Neuron (in vitro differentiated cells): ENCODE data around the gene FAM222A.

ENCODE experiments used
- H2AFZ ChIP-seq: one replicate; pipeline ENCODE4 v1.6.1; 2013; ENCODE audit warnings: low read depth, mild to moderate bottlenecking, inconsistent platforms, low read length, moderate library complexity
- H3K27me3 ChIP-seq: one replicate; pipeline ENCODE4 v1.6.1; 2013; ENCODE audit warnings: low read length; ENCODE audit not compliant: insufficient read depth
- H3K36me3 ChIP-seq: one replicate; pipeline ENCODE4 v1.6.1; 2013; ENCODE audit warnings: low read length; ENCODE audit not compliant: insufficient read depth
- H3K4me1 ChIP-seq: one replicate; pipeline ENCODE4 v1.6.1; 2013; ENCODE audit warnings: low read length; ENCODE audit not compliant: insufficient read depth
- H3K4me3 ChIP-seq: 2 replicates; pipeline ENCODE4 v1.5.1; 2013; ENCODE audit warnings: mild to moderate bottlenecking, low read length, moderate library complexity
- H3K9me3 ChIP-seq: one replicate; pipeline ENCODE4 v1.6.1; 2013; ENCODE audit warnings: low read length

FAM222A gene

GRCh38 chr12:109744026-109744425 lies 30.4 kb downstream of the FAM222A start:
- no peaks in the 10 kb centered on the region for H3K27me3 ChIP-seq
- no peak overlapping the region for H2AFZ ChIP-seq
- peaks cover 21% of the 10 kb centered on the region for H3K4me1 ChIP-seq
- no peaks in the 10 kb centered on the region for H3K36me3 ChIP-seq
- H3K9me3 ChIP-seq, result no peaks in the 10 kb centered on the region
- no peak overlapping the region for H3K4me3 ChIP-seq

GRCh38 chr12:109744986-109745942 lies 31.6 kb downstream of the FAM222A start:
- H3K27me3 ChIP-seq, result no peaks in the 10 kb centered on the region
- H3K4me1 ChIP-seq, result peaks cover 14% of the 10 kb centered on the region
- H3K9me3 ChIP-seq, result no peaks in the 10 kb centered on the region
- no peak overlapping the region for H2AFZ ChIP-seq
- H3K36me3 ChIP-seq, result no peaks in the 10 kb centered on the region
- H3K4me3 ChIP-seq, result no peak overlapping the region

GRCh38 chr12:109752117-109753053 lies 38.8 kb downstream of the FAM222A start:
- Histone ChIP-seq H3K4me1 (peaks cover 2% of the 10 kb centered on the region), H2AFZ (no peak overlapping the region), H3K36me3 (no peaks in the 10 kb centered on the region), H3K4me3 (no peak overlapping the region), H3K27me3 (no peaks in the 10 kb centered on the region), H3K9me3 (peaks cover 4% of the 10 kb centered on the region)

GRCh38 chr12:109753054-109753401 lies 39.4 kb downstream of the FAM222A start:
- no peaks in the 10 kb centered on the region for H3K27me3 ChIP-seq
- H3K9me3 ChIP-seq, result peaks cover 4% of the 10 kb centered on the region
- H3K4me3 ChIP-seq, result no peak overlapping the region
- peaks cover 2% of the 10 kb centered on the region for H3K4me1 ChIP-seq
- H2AFZ ChIP-seq, result no peak overlapping the region
- no peaks in the 10 kb centered on the region for H3K36me3 ChIP-seq

- H3K27me3 ChIP-seq, result no peaks in the 10 kb centered on the region
- H3K9me3 ChIP-seq, result peaks cover 4% of the 10 kb centered on the region
- no peak overlapping the region for H2AFZ ChIP-seq
- no peaks in the 10 kb centered on the region for H3K36me3 ChIP-seq
- no peak overlapping the region for H3K4me3 ChIP-seq
- H3K4me1 ChIP-seq, result peaks cover 2% of the 10 kb centered on the region
These were observed 40.3 kb downstream of the FAM222A start for GRCh38 chr12:109753959-109754358.

- Histone ChIP-seq H3K9me3 (peaks cover 4% of the 10 kb centered on the region), H2AFZ (no peak overlapping the region), H3K27me3 (no peaks in the 10 kb centered on the region), H3K36me3 (no peaks in the 10 kb centered on the region), H3K4me3 (no peak overlapping the region), H3K4me1 (peaks cover 2% of the 10 kb centered on the region)
These were observed 42.8 kb downstream of the FAM222A start for GRCh38 chr12:109756457-109756856.

GRCh38 chr12:109757671-109758265 lies 44.1 kb downstream of the FAM222A start:
- Histone ChIP-seq H3K27me3 (no peaks in the 10 kb centered on the region), H3K36me3 (no peaks in the 10 kb centered on the region), H3K4me3 (no peak overlapping the region), H2AFZ (no peak overlapping the region), H3K9me3 (peaks cover 4% of the 10 kb centered on the region), H3K4me1 (no peaks in the 10 kb centered on the region)

GRCh38 chr12:109758426-109759420 lies 45.1 kb downstream of the FAM222A start:
- Histone ChIP-seq H3K4me1 (no peaks in the 10 kb centered on the region), H3K27me3 (no peaks in the 10 kb centered on the region), H3K4me3 (no peak overlapping the region), H3K36me3 (no peaks in the 10 kb centered on the region), H2AFZ (no peak overlapping the region), H3K9me3 (peaks cover 4% of the 10 kb centered on the region)

GRCh38 chr12:109759595-109759994 lies 46.0 kb downstream of the FAM222A start:
- no peak overlapping the region for H2AFZ ChIP-seq
- no peaks in the 10 kb centered on the region for H3K36me3 ChIP-seq
- H3K27me3 ChIP-seq, result no peaks in the 10 kb centered on the region
- H3K9me3 ChIP-seq, result peaks cover 4% of the 10 kb centered on the region
- no peaks in the 10 kb centered on the region for H3K4me1 ChIP-seq
- H3K4me3 ChIP-seq, result no peak overlapping the region

- no peaks in the 10 kb centered on the region for H3K36me3 ChIP-seq
- H3K27me3 ChIP-seq, result no peaks in the 10 kb centered on the region
- H2AFZ ChIP-seq, result no peak overlapping the region
- H3K4me1 ChIP-seq, result no peaks in the 10 kb centered on the region
- peaks cover 4% of the 10 kb centered on the region for H3K9me3 ChIP-seq
- H3K4me3 ChIP-seq, result no peak overlapping the region
These were observed 46.7 kb downstream of the FAM222A start for GRCh38 chr12:109760031-109760929.
